ENCODE results near the gene EGLN1.
"Not testable (repeated sequence)": the region's sequence is repeated elsewhere in the genome, so short reads cannot be mapped to it uniquely, and the experiment has no call there.

EGLN1 gene

DNA sequence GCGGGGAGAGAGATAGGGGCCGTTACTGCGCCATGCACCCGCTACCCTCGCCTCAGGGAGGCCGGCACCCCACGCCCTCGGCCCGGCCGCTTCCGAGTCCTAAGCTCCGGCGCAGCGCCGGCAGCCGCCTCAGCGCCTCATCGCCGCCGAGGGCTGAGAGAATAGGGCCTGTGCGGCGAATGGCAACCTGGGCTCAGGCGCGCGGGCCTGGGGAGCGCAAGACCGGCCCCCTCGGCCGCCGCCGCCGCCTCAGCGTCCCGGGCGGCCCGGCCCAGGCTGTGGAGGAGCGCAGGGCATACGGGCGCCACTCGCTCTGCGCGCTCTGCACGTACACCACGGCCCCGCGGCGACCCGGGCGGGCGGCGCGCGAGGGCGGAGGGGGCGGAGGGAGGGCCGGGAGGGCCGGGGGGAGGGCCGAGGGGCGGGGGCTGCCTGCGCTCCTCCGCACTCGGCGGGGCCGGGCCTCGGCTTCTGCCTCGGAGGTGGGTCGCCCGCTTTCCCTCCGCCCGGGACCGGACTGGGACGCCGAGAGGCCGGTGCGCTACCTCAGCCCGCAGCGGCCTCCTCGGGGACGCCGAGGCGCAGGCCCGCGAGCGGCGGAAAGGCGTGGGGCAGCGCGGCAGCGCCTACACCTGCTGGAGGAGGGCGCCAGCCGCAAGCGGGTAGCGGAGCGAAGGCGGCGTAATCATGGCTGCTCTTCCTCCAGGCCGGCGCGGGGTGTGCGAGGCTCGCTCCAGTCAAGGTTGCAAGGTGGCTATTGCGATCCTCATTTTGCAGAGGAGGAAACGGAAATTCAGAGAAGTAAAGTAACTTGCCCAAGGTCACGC is at the start of gene EGLN1:
TSS of gene EGLN1 (minus strand) at position 317 of the 827 bp plus-strand sequence. CDS start 399 bp downstream, outside the sequence.
- DNase-seq, result peak; percentile 88

GRCh38 chr1:231471500-231471899 is 49.4 kb upstream of the EGLN1 start:
- not testable (repeated sequence) for DNase-seq

DNA sequence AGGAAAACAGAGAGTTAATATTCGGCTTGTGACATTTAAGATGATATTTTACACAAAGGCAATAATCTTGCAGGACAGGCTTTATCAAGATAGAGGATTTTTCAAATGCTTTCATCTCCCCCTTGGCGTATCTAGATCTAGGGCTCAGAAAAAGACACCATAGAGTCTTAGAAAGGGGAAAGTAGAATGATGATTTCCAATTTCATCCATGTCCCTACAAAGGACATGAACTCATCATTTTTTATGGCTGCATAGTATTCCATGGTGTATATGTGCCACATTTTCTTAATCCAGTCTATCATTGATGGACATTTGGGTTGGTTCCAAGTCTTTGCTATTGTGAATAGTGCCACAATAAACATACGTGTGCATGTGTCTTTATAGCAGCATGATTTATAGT is 48.9 kb upstream of the EGLN1 start:
- not testable (repeated sequence) for DNase-seq

DNA sequence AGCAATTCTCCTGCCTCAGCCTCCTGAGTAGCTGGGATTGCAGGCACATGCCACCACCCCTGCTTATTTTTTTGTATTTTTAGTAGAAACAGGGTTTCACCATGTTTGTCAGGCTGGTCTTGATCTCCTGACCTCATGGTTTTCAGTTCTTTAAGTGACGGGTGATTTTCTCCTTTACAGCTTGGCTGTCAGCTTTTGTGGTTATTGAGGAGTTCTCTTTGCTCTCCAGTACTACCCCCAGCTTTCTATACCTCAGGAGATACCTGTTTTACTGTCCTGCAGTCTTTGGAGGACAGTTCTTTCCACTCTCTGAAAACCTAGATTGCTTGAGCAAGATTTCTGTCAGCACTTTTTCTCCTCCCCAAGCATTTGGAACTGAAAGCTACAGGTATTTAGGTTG is 45.9 kb upstream of the EGLN1 start:
- DNase-seq, result no peak

DNA sequence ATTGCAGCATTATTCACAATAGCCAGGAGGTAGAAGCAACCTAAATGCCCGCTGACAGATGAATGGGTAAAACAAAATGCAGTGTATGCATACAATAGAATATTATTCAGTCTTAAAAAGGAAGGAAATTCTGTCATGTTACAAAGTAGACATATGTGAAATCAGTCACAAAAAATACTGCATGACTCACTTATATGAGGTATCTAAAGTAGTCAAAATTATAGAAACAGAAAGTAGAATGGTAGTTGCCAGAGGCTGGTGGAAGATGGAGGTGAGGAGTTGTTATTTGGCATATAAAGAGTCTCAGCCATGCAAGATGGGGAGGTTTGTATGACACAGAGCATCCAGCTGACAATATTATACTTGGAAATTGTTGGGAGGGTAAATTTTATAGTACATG is 43.0 kb upstream of the EGLN1 start:
- DNase-seq, result no peak

- DNase-seq, result no peak
Measured at GRCh38 chr1:231463541-231463940, 41.5 kb upstream of the EGLN1 start.

DNA sequence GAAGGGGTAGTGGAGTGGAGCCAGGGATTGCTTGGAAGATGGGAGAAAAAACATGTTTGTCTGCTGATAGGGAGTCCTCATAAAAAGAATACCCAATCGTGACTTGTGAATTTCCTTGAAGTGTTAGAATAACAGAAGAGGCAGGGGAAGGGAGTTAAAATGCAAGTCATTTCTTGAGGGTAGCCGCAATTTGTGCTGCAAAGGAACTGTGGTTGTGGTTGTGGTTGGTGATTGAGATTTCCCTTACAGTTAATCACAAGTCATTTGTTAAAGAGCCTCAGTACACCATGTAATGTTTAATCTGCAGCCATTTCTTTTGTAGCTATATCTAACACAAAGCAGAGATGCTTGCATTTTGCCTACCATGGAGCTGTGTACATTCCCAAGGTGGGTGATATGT is 38.5 kb upstream of the EGLN1 start:
- peak; percentile 36 for DNase-seq

- DNase-seq, result not testable (repeated sequence)
Measured at GRCh38 chr1:231459438-231459837, 37.4 kb upstream of the EGLN1 start.

DNA sequence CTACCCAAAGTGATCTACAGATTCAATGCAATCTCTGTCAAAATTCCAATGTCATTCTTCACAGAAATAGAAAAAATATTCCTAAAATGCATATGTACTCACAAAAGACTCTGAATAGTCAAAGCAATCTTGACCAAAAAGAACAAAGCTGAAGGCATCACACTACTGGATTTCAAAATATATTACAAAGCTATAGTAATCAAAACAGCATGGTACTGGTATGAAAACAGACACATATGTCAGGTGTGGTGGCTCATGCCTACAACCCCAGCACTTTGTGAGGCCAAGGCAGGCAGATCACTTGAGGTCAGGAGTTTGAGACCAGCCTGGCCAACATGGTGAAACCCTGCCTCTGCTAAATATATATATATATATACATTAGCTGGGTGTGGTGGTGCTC is 35.9 kb upstream of the EGLN1 start:
- DNase-seq, result not testable (repeated sequence)

DNA sequence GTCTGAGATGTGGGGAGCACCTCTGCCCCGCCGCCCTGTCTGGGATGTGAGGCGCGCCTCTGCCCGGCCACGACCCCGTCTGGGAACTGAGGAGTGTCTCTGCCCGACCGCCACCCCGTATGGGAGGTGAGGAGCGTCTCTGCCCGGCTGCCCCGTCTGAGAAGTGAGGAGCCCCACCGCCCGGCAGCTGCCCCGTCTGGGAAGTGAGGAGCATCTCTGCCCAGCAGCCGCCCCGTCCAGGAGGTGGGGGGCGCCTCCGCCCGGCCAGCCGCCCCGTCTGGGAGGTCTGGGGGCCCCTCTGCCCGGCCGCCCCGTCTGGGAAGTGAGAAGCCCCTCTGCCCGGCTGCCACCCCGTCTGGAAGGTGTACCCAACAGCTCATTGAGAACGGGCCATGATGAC is 32.0 kb upstream of the EGLN1 start:
- DNase-seq, result not testable (repeated sequence)

GRCh38 chr1:231446138-231446537 is 24.1 kb upstream of the EGLN1 start:
- no peak for DNase-seq

- no peak for DNase-seq
Measured at GRCh38 chr1:231444059-231444458, 22.0 kb upstream of the EGLN1 start.

DNA sequence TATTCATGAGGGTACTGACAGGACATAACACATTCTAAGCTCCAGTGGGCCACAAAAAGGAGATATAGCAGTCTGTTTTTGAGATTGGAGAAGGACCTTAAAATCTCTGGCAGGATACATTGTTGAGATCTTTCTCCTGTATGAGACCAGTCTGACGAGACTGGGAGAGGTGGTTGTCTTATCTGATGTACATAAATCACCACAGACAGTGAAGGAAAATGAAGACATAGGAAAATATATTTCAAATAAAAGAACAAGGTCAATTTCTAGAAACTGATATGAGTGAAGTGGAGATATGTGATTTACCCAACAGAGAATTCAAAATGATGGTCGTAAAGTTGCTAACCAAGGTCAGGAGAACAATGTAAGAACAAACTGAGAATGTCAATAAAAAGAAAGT is 21.3 kb upstream of the EGLN1 start:
- no peak for DNase-seq

- DNase-seq, result no peak
Measured at GRCh38 chr1:231442735-231443134, 20.6 kb upstream of the EGLN1 start.

GRCh38 chr1:231432996-231433395 is 10.9 kb upstream of the EGLN1 start:
- no peak for DNase-seq

DNA sequence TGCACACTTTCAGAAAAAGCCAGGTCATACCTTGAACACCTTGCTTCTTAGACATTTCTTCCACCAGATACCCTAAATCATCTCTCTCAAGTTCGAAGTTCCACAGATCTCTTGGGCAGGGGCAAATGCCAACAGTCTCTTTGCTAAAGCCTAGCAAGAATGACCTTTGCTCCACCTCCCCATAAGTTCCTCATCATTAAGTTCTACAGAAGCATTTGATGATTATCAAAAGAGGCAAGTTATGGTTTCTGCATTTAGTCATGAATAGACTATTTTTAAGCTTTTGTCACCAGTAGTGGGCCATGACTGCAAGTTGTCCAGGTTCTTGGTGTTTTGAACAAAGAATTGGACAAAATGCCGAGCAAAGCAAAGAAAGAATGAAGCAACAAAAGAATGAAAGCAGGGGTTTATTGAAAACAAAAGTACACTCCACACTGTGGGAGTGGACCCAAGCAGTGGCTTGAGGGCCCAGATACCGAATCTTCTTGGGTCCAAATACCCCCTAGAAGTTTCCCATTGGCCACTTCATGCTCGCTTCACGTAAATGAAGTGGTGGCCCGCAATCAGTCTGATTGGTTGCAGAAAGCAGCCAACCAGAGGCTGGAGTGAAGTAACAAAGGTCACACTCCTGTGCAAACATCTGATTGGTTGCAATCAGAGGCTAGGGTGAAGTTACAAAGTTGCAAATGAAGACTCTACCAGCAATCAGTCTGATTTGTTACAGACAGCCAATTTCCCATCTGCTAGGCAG is 9.8 kb upstream of the EGLN1 start:
- no peak for DNase-seq

GRCh38 chr1:231430678-231431352 is 8.7 kb upstream of the EGLN1 start:
- DNase-seq, result not testable (repeated sequence)

GRCh38 chr1:231428377-231428776 is 6.3 kb upstream of the EGLN1 start:
- DNase-seq, result no peak

- no peak for DNase-seq
Measured at GRCh38 chr1:231424950-231425805, 3.1 kb upstream of the EGLN1 start.

GRCh38 chr1:231423648-231424047 is 1.6 kb upstream of the EGLN1 start:
- no peak for DNase-seq

GRCh38 chr1:231422798-231423309 is 767 bp upstream of the EGLN1 start:
- DNase-seq, result no peak

GRCh38 chr1:231421546-231421970 is 529 bp downstream of the EGLN1 start:
- DNase-seq, result peak; percentile 55

Data from CD4-positive, alpha-beta T cell treated with Interleukin-6 for 4 hours (primary cell).